Activated T-cell treated with anti-CD3 and anti-CD28 coated beads for 24 hours (primary cell): ENCODE results near the gene SH3PXD2B.
"Not testable (repeated sequence)": the region's sequence is repeated elsewhere in the genome, so short reads cannot be mapped to it uniquely, and the experiment has no call there.

Experiments used
- DNase-seq: peaks from one replicate; pipeline ENCODE4 v3.0.0-alpha.2; 2020; ENCODE audit warnings: low read depth

SH3PXD2B gene

DNA sequence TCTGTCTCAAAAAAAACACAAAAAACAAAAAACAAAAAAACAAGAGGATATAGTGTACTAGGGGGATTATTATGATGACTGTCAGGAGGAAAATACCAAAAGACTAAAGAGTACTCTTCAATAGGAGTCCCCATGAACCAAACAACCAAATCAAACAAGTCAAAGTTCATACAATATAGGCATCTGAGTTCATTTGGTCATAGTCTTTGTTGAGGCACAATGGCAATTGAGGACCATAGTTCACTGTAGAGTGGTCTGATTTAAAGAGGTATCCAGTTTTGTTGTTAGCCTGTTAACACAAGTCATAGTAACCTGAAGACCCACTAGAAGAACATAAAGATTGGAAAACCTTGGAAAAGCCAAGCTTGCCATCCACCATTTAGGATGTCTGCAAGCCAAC lies 159.5 kb downstream of the SH3PXD2B start:
- DNase-seq: no peak

GRCh38 chr5:172293745-172294342 lies 160.5 kb downstream of the SH3PXD2B start:
- no peak for DNase-seq

GRCh38 chr5:172293054-172293744 lies 161.1 kb downstream of the SH3PXD2B start:
- peak; percentile 54 for DNase-seq

DNA sequence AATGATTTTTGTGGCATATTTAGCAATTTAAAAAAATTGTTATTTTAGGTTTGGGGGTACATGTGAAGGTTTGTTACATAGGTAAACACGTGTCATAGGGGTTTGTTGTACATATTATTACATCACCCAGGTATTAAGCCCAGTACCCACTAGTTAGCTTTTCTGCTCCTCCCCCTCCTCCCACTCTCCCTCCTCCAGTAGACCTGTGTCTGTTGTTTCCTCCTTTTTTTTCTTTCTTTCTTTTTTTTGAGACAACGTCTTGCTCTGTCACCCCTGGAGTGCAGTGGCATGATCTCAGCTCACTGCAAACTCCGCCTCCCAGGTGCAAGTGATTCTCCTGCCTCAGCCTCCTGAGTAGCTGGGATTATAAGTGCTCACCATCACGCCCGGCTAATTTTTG lies 162.5 kb downstream of the SH3PXD2B start:
- DNase-seq: not testable (repeated sequence)

- no peak for DNase-seq
These were observed 165.9 kb downstream of the SH3PXD2B start for GRCh38 chr5:172288465-172288864.

- not testable (repeated sequence) for DNase-seq
These were observed 167.2 kb downstream of the SH3PXD2B start for GRCh38 chr5:172287140-172287539.

- DNase-seq: no peak
These were observed 168.8 kb downstream of the SH3PXD2B start for GRCh38 chr5:172285226-172286143.

DNA sequence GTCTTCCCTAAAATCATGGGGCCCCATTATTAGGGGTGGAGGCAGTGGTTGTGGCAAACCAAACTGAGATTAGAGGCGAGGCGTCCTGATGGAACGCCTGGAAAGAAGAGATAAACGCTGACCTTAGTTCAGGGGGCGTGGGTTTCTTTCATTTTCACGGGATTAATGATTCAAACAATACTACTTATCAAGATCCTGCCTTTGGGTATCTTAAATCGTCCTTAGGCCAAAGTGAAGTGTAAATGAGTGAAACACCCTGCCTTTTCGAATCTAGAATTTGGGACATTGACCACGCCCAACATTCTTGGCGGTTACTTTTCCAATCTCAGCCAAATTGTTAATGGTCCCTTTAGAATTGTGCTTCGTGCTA lies 169.7 kb downstream of the SH3PXD2B start:
- no peak for DNase-seq

DNA sequence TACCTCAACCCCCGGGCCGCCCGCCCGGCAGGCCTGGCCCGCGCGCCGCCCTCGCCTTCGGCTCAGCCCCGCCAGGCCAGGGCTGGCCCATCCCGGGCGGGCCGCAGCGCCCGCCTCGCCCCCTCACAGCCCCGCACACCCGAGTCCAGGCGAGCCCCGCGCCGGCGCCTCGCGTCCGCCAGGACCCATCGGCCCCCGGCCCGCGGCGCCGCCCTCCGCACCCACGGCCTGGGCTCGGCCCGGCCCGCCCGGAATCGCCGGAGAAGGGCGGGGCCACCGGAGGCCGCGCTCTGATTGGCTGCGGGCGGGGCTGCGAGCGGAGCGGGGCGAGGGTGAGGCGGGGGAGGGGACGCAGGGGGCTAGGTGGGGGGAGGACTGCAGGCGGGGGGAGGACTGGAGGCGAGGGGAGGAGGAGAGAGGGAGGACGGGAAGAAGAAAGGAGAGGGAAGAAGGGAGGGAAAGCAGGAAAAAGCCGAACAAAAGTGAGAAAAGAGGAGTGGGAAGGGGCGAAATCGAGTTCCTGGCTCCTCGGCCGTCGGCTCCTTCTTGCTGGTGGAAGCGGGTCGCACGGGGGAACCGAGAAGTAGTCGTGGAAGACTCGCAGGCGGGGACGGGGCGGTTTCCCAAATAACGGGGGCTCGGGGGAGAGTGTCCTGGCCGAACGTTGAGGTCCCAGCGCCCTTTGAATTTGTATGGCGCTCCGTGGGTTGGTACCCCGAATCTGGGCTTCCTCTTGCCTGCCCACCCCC lies 170.3 kb downstream of the SH3PXD2B start:
- DNase-seq: peak; percentile 66

DNA sequence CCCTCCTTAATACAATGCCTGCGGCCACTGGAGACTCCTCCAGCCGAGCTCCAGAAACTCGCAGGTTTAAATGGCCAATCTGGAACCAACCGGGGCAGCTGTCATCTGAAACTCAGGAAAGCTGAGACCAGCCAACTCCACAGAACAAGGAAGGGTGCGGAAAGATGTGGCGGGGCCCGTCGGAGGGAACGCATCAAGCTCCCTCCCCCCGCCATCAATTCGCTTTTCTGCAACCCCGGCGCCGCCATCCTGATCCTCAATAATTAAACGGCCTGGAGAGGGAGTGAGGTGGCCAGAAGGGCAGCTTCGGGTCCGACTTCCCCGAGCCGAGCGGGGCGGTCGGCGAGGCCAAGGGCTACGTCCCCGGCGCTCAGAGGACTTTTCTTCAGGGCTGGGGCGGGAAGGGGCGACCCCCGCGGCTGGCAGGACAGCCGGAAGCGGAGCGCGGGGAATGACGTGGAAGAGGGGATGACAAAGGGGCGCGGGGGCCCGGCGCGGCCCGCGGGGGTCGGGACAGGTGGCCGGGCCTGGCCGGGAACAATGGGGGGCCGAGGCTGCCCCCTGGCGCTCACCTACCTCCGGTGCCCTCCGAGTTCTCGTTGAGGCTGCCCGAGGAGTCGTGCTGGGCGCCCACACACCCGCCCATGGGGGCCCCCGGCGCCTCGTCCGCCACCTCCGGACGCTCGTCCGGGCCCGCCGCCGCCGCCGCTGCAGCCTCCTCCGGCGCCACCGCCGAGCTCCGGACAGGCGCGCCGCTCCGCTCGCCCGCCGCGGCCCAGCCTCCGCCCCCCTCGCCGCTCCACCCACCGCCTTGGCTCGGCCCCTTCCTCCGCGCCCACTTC lies 171.1 kb downstream of the SH3PXD2B start, which contains the start of gene UBTD2:
UBTD2 (minus strand) TSS at position 745 of the 842 bp plus-strand sequence; CDS start at position 646, 99 bp downstream.
- DNase-seq: peak; percentile 61

GRCh38 chr5:172282272-172283019 lies 171.9 kb downstream of the SH3PXD2B start:
- no peak for DNase-seq

DNA sequence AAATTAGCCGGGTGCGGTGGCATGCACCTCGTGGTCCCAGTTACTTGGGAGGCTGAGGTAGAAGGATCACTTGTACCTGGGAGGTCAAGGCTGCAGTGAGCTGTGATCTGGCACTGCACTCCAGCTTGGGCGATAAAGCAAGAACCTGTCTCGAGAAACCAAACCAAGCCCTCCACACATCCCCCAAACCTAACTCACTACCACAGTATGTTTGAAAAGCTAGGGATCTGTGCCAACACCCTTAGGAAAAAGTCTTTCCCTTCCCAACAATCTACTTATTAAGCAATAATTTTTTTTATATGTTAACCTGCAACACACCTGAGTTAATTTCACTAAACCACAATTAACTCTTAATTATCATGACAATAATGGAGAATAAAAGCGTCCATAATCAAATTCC lies 173.0 kb downstream of the SH3PXD2B start:
- DNase-seq: no peak

DNA sequence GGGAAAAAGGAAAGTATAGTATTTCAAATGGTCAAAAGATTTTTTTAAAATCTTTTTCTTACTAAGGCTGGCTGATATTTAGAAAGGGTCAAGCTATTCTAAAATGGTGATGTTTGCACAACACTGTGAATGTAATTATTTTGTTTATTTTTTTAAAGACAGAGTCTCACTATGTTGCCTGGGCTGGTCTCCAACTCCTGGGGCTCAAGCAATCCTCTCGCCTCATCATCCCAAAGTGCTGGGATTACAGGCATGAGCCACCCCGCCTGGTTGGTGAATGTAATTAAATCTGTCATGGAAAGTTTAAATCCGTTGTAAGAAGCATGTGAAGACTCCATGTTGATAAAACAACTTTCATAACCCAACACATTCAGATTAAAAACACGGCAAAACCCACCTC lies 173.4 kb downstream of the SH3PXD2B start:
- DNase-seq: no peak

- no peak for DNase-seq
These were observed 174.0 kb downstream of the SH3PXD2B start for GRCh38 chr5:172280317-172280716.

DNA sequence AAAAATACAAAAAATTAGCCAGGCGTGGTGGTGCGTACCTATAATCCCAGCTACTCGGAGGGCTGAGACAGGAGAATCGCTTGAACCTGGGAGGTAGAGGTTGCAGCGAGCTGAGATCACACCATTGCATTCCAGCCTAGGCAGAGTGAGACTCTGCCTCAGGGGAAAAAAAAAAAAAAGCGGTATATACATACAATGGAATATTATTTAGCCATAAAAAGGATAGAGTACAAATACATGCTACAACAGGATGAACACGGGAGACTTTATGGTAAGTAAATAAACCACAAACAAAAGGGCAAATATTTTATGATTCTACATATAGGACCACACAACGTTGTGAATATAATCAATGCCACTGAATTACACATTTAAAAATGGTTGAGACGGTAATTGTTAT lies 176.0 kb downstream of the SH3PXD2B start:
- DNase-seq: no peak

DNA sequence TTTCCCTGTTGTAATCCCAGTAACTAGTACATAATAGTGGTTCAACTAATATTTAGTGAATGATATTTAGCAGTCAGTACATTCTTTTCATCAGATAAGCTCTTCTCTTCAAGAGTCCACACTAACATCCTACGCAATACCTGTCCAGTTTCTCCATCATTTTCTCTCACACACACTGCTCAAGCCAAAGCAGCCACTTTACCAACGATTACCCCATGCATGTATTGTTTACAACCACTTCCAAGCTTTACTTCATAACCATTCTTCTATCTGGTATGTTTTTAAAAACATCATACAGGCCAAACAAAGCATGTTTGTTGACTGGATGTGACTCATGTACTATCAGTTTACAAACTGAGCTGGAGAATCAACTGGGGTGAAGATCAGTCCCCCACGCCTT lies 178.1 kb downstream of the SH3PXD2B start:
- no peak for DNase-seq
